Stomach smooth muscle (tissue), 2 donors: ENCODE measurements around the gene PID1.

ENCODE experiments used
- H3K27ac ChIP-seq: one replicate; pipeline ENCODE4 v1.7.0; 2013; ENCODE audit warnings: mild to moderate bottlenecking, low read length, inconsistent platforms
- H3K27me3 ChIP-seq, 2 donors: one replicate each; pipeline ENCODE4 v1.7.0; 2013; ENCODE audit warnings: low read length in 2 of 2; ENCODE audit not compliant: insufficient read depth in 2 of 2, control insufficient read depth in 1 of 2
- H3K36me3 ChIP-seq, 2 donors: one replicate each; pipeline ENCODE4 v1.7.0; 2013; ENCODE audit warnings: low read length in 2 of 2; ENCODE audit not compliant: control insufficient read depth in 2 of 2, insufficient read depth in 2 of 2
- H3K4me1 ChIP-seq: one replicate; pipeline ENCODE4 v1.7.0; 2013; ENCODE audit warnings: low read length; ENCODE audit not compliant: control insufficient read depth, insufficient read depth
- H3K4me3 ChIP-seq, 2 donors: one replicate each; pipeline ENCODE4 v1.7.0; 2013; ENCODE audit warnings: low read length in 2 of 2
- H3K9ac ChIP-seq, 2 donors: one replicate each; pipeline ENCODE4 v1.7.0; 2013; ENCODE audit warnings: low read length in 2 of 2, mild to moderate bottlenecking in 1 of 2
- H3K9me3 ChIP-seq, 2 donors: one replicate each; pipeline ENCODE4 v1.7.0; 2013; ENCODE audit warnings: low read length in 2 of 2; ENCODE audit not compliant: control insufficient read depth in 2 of 2
- donor health status: healthy.
- donor health status: Pancreatic carcinoma.

The PID1 gene

GRCh38 chr2:229220254-229220653 is 50.8 kb downstream of the PID1 start:
- Histone ChIP-seq H3K4me1 (peaks cover 6% of the 10 kb centered on the region), H3K27me3 (no peaks in the 10 kb centered on the region), H3K36me3 (no peaks in the 10 kb centered on the region), H3K9me3 (no peaks in the 10 kb centered on the region), H3K27ac (no peak overlapping the region), H3K9ac (no peak overlapping the region), H3K4me3 (no peak overlapping the region)

GRCh38 chr2:229218329-229218921 is 52.7 kb downstream of the PID1 start:
- no peaks in the 10 kb centered on the region for H3K36me3 ChIP-seq
- peaks cover 6% of the 10 kb centered on the region for H3K4me1 ChIP-seq
- H3K9ac ChIP-seq: no peak overlapping the region
- no peak overlapping the region for H3K27ac ChIP-seq
- H3K4me3 ChIP-seq: no peak overlapping the region
- H3K27me3 ChIP-seq: no peaks in the 10 kb centered on the region
- no peaks in the 10 kb centered on the region for H3K9me3 ChIP-seq

GRCh38 chr2:229212241-229212640 is 58.8 kb downstream of the PID1 start:
- Histone ChIP-seq H3K9ac (no peak overlapping the region), H3K36me3 (no peaks in the 10 kb centered on the region), H3K9me3 (peaks cover 0 to 3% of the 10 kb centered on the region in 2 donors), H3K4me3 (no peak overlapping the region), H3K4me1 (peaks cover 3% of the 10 kb centered on the region), H3K27ac (no peak overlapping the region), H3K27me3 (no peaks in the 10 kb centered on the region)

- Histone ChIP-seq H3K9me3 (peaks cover 0 to 3% of the 10 kb centered on the region in 2 donors), H3K27ac (no peak overlapping the region), H3K27me3 (no peaks in the 10 kb centered on the region), H3K4me1 (no peaks in the 10 kb centered on the region), H3K4me3 (no peak overlapping the region), H3K36me3 (no peaks in the 10 kb centered on the region), H3K9ac (no peak overlapping the region)
Observed at GRCh38 chr2:229210641-229211040, 60.4 kb downstream of the PID1 start.

GRCh38 chr2:229206548-229206947 is 64.5 kb downstream of the PID1 start:
- Histone ChIP-seq H3K4me3 (no peak overlapping the region), H3K9me3 (peaks cover 0 to 3% of the 10 kb centered on the region in 2 donors), H3K27ac (no peak overlapping the region), H3K27me3 (no peaks in the 10 kb centered on the region), H3K4me1 (no peaks in the 10 kb centered on the region), H3K36me3 (no peaks in the 10 kb centered on the region), H3K9ac (no peak overlapping the region)

GRCh38 chr2:229205704-229206103 is 65.4 kb downstream of the PID1 start:
- Histone ChIP-seq H3K9me3 (peaks cover 0 to 3% of the 10 kb centered on the region in 2 donors), H3K36me3 (no peaks in the 10 kb centered on the region), H3K4me3 (no peak overlapping the region), H3K4me1 (no peaks in the 10 kb centered on the region), H3K27me3 (no peaks in the 10 kb centered on the region), H3K9ac (no peak overlapping the region), H3K27ac (no peak overlapping the region)

GRCh38 chr2:229202646-229203045 is 68.4 kb downstream of the PID1 start:
- Histone ChIP-seq H3K9ac (no peak overlapping the region), H3K27ac (no peak overlapping the region), H3K4me3 (no peak overlapping the region), H3K4me1 (no peaks in the 10 kb centered on the region), H3K36me3 (no peaks in the 10 kb centered on the region), H3K27me3 (no peaks in the 10 kb centered on the region), H3K9me3 (no peaks in the 10 kb centered on the region)

- no peak overlapping the region for H3K9ac ChIP-seq
- H3K9me3 ChIP-seq: no peaks in the 10 kb centered on the region
- H3K4me3 ChIP-seq: no peak overlapping the region
- H3K4me1 ChIP-seq: no peaks in the 10 kb centered on the region
- no peaks in the 10 kb centered on the region for H3K36me3 ChIP-seq
- no peak overlapping the region for H3K27ac ChIP-seq
- H3K27me3 ChIP-seq: no peaks in the 10 kb centered on the region
Observed at GRCh38 chr2:229201521-229201920, 69.6 kb downstream of the PID1 start.

GRCh38 chr2:229199267-229199666 is 71.8 kb downstream of the PID1 start:
- Histone ChIP-seq H3K4me3 (no peak overlapping the region), H3K9me3 (no peaks in the 10 kb centered on the region)

GRCh38 chr2:229196448-229196847 is 74.6 kb downstream of the PID1 start:
- Histone ChIP-seq H3K36me3 (no peaks in the 10 kb centered on the region), H3K9ac (no peak overlapping the region), H3K9me3 (no peaks in the 10 kb centered on the region)

More at GRCh38 chr2:229199267-229199666, 71.8 kb downstream of the PID1 start:
- Histone ChIP-seq H3K9ac (no peak overlapping the region), H3K36me3 (no peaks in the 10 kb centered on the region), H3K4me1 (no peaks in the 10 kb centered on the region), H3K27ac (no peak overlapping the region), H3K27me3 (no peaks in the 10 kb centered on the region)

GRCh38 chr2:229195346-229195947 is 75.6 kb downstream of the PID1 start:
- no peak overlapping the region for H3K27ac ChIP-seq
- H3K27me3 ChIP-seq: no peaks in the 10 kb centered on the region
- H3K4me3 ChIP-seq: no peak overlapping the region
- H3K36me3 ChIP-seq: no peaks in the 10 kb centered on the region
- H3K4me1 ChIP-seq: no peaks in the 10 kb centered on the region
- H3K9ac ChIP-seq: no peak overlapping the region
- no peaks in the 10 kb centered on the region for H3K9me3 ChIP-seq

More at GRCh38 chr2:229196448-229196847, 74.6 kb downstream of the PID1 start:
- Histone ChIP-seq H3K4me3 (no peak overlapping the region), H3K4me1 (no peaks in the 10 kb centered on the region), H3K27me3 (no peaks in the 10 kb centered on the region), H3K27ac (no peak overlapping the region)
